ENCODE measurements around the gene MYO18B. TPM values are rescaled to one million over a fixed set of nuclear protein-coding genes. Genes with fewer than 3 reads are reported as not detected.

The MYO18B gene
- total RNA-seq, 2 experiments from 2014 or later: 1.2 TPM

- POLR2A ChIA-PET: no interaction called here
- Mint-ChIP-seq H3K27ac (no peak overlapping the region), H3K9me3 (ENCODE audit: insufficient read depth) (no peaks in the 10 kb centered on the region), H3K4me1 (ENCODE audit: low read depth) (peaks cover under 1% of the 10 kb centered on the region), H3K36me3 (ENCODE audit: low read depth) (no peaks in the 10 kb centered on the region), H3K27me3 (ENCODE audit: low read depth) (peaks cover 7% of the 10 kb centered on the region), H3K4me3 (no peak overlapping the region)
- no peak for DNase-seq
- ATAC-seq: no peak
- CTCF ChIA-PET: interaction anchor here (0.6 to 1.7 kb wide), 2 partner anchors 237 to 551 kb away, joined by 3 to 4 read pairs; no protein-coding TSS in a partner anchor
These were observed 38.7 kb downstream of the MYO18B start for GRCh38 chr22:25780673-25781072.

- Mint-ChIP-seq H3K36me3 (ENCODE audit: low read depth) (no peaks in the 10 kb centered on the region), H3K9me3 (ENCODE audit: insufficient read depth) (no peaks in the 10 kb centered on the region), H3K4me1 (ENCODE audit: low read depth) (no peaks in the 10 kb centered on the region), H3K27ac (no peak overlapping the region), H3K4me3 (no peak overlapping the region), H3K27me3 (ENCODE audit: low read depth) (peaks cover 4% of the 10 kb centered on the region)
- no peak for DNase-seq
- ChIA-PET POLR2A (interaction anchor here (0.7 kb wide), 1 partner anchor 702 kb away, joined by 3 read pairs; the partner anchor contains the start of genes HPS4 and SRRD), CTCF (interaction anchor here (1.1 to 2.1 kb wide), 3 partner anchors 9 to 238 kb away, joined by 3 to 10 read pairs (median 4); no protein-coding TSS in a partner anchor)
- ATAC-seq: no peak
These were observed 39.8 kb downstream of the MYO18B start for GRCh38 chr22:25781801-25782200.

GRCh38 chr22:25782831-25783230 is 40.8 kb downstream of the MYO18B start:
- CTCF ChIA-PET: interaction anchor here (2.1 kb wide), 1 partner anchor 10 kb away, joined by 10 read pairs; no protein-coding TSS in a partner anchor
- H3K4me3 Mint-ChIP-seq: no peak overlapping the region
- no peak overlapping the region for H3K27ac Mint-ChIP-seq
- no peaks in the 10 kb centered on the region for H3K9me3 Mint-ChIP-seq (ENCODE audit: insufficient read depth)
- ATAC-seq (no peak), DNase-seq (no peak)
- H3K27me3 Mint-ChIP-seq (ENCODE audit: low read depth): peaks cover 11% of the 10 kb centered on the region
- H3K4me1 Mint-ChIP-seq (ENCODE audit: low read depth): no peaks in the 10 kb centered on the region
- no peaks in the 10 kb centered on the region for H3K36me3 Mint-ChIP-seq (ENCODE audit: low read depth)
- POLR2A ChIA-PET: no interaction called here

- CTCF ChIA-PET: no interaction called here
- ATAC-seq: no peak
- no peaks in the 10 kb centered on the region for H3K4me1 Mint-ChIP-seq (ENCODE audit: low read depth)
- POLR2A ChIA-PET: no interaction called here
- H3K27me3 Mint-ChIP-seq (ENCODE audit: low read depth): peaks cover 20% of the 10 kb centered on the region
- H3K9me3 Mint-ChIP-seq (ENCODE audit: insufficient read depth): no peaks in the 10 kb centered on the region
- H3K36me3 Mint-ChIP-seq (ENCODE audit: low read depth): no peaks in the 10 kb centered on the region
- no peak overlapping the region for H3K27ac Mint-ChIP-seq
- no peak overlapping the region for H3K4me3 Mint-ChIP-seq
- no peak for DNase-seq
These were observed 41.9 kb downstream of the MYO18B start for GRCh38 chr22:25783856-25784255.

- Mint-ChIP-seq H3K4me3 (no peak overlapping the region), H3K36me3 (ENCODE audit: low read depth) (no peaks in the 10 kb centered on the region), H3K27me3 (ENCODE audit: low read depth) (peaks cover 20% of the 10 kb centered on the region), H3K9me3 (ENCODE audit: insufficient read depth) (no peaks in the 10 kb centered on the region), H3K27ac (no peak overlapping the region), H3K4me1 (ENCODE audit: low read depth) (no peaks in the 10 kb centered on the region)
- ATAC-seq: no peak
- POLR2A ChIA-PET: no interaction called here
- no peak for DNase-seq
- CTCF ChIA-PET: no interaction called here
These were observed 44.2 kb downstream of the MYO18B start for GRCh38 chr22:25786165-25786564.

GRCh38 chr22:25791556-25791955 is 49.6 kb downstream of the MYO18B start:
- Mint-ChIP-seq H3K4me3 (no peak overlapping the region), H3K36me3 (ENCODE audit: low read depth) (no peaks in the 10 kb centered on the region), H3K4me1 (ENCODE audit: low read depth) (no peaks in the 10 kb centered on the region), H3K27ac (no peak overlapping the region), H3K9me3 (ENCODE audit: insufficient read depth) (no peaks in the 10 kb centered on the region), H3K27me3 (ENCODE audit: low read depth) (peaks cover 16% of the 10 kb centered on the region)
- ATAC-seq (no peak), DNase-seq (no peak)
- ChIA-PET CTCF (interaction anchor here (0.9 to 2.0 kb wide), 3 partner anchors 13 to 734 kb away, joined by 3 to 9 read pairs (median 3); no protein-coding TSS in a partner anchor), POLR2A (no interaction called here)

GRCh38 chr22:25795478-25795877 is 53.5 kb downstream of the MYO18B start:
- H3K36me3 Mint-ChIP-seq (ENCODE audit: low read depth): no peaks in the 10 kb centered on the region
- POLR2A ChIA-PET: no interaction called here
- ATAC-seq: no peak
- peaks cover 3% of the 10 kb centered on the region for H3K27me3 Mint-ChIP-seq (ENCODE audit: low read depth)
- DNase-seq: no peak
- no peak overlapping the region for H3K27ac Mint-ChIP-seq
- no peak overlapping the region for H3K4me3 Mint-ChIP-seq
- CTCF ChIA-PET: no interaction called here
- no peaks in the 10 kb centered on the region for H3K4me1 Mint-ChIP-seq (ENCODE audit: low read depth)
- no peaks in the 10 kb centered on the region for H3K9me3 Mint-ChIP-seq (ENCODE audit: insufficient read depth)

GRCh38 chr22:25797498-25798290 is 55.7 kb downstream of the MYO18B start:
- Mint-ChIP-seq H3K4me3 (no peak overlapping the region), H3K27me3 (ENCODE audit: low read depth) (peaks cover 3% of the 10 kb centered on the region), H3K9me3 (ENCODE audit: insufficient read depth) (no peaks in the 10 kb centered on the region), H3K36me3 (ENCODE audit: low read depth) (no peaks in the 10 kb centered on the region), H3K4me1 (ENCODE audit: low read depth) (no peaks in the 10 kb centered on the region), H3K27ac (no peak overlapping the region)
- CTCF ChIA-PET: no interaction called here
- no peak for ATAC-seq
- POLR2A ChIA-PET: no interaction called here
- no peak for DNase-seq

GRCh38 chr22:25800766-25801165 is 58.8 kb downstream of the MYO18B start:
- ChIA-PET POLR2A (no interaction called here), CTCF (no interaction called here)
- ATAC-seq: no peak
- no peak for DNase-seq
- no peak overlapping the region for H3K27ac Mint-ChIP-seq
- no peaks in the 10 kb centered on the region for H3K9me3 Mint-ChIP-seq (ENCODE audit: insufficient read depth)
- no peak overlapping the region for H3K4me3 Mint-ChIP-seq
- no peaks in the 10 kb centered on the region for H3K4me1 Mint-ChIP-seq (ENCODE audit: low read depth)
- H3K36me3 Mint-ChIP-seq (ENCODE audit: low read depth): no peaks in the 10 kb centered on the region
- H3K27me3 Mint-ChIP-seq (ENCODE audit: low read depth): peaks cover 3% of the 10 kb centered on the region

GRCh38 chr22:25802018-25802417 is 60.0 kb downstream of the MYO18B start:
- Mint-ChIP-seq H3K9me3 (ENCODE audit: insufficient read depth) (no peaks in the 10 kb centered on the region), H3K4me3 (no peak overlapping the region), H3K27ac (no peak overlapping the region), H3K27me3 (ENCODE audit: low read depth) (peaks cover 3% of the 10 kb centered on the region), H3K4me1 (ENCODE audit: low read depth) (no peaks in the 10 kb centered on the region), H3K36me3 (ENCODE audit: low read depth) (no peaks in the 10 kb centered on the region)
- ChIA-PET CTCF (interaction anchor here (1.1 kb wide), 1 partner anchor 29 kb away, joined by 4 read pairs; no protein-coding TSS in a partner anchor), POLR2A (no interaction called here)
- no peak for ATAC-seq
- DNase-seq: no peak

GRCh38 chr22:25804676-25805075 is 62.7 kb downstream of the MYO18B start:
- Mint-ChIP-seq H3K36me3 (ENCODE audit: low read depth) (no peaks in the 10 kb centered on the region), H3K27me3 (ENCODE audit: low read depth) (no peaks in the 10 kb centered on the region), H3K9me3 (ENCODE audit: insufficient read depth) (no peaks in the 10 kb centered on the region), H3K4me1 (ENCODE audit: low read depth) (no peaks in the 10 kb centered on the region), H3K4me3 (no peak overlapping the region), H3K27ac (no peak overlapping the region)
- ATAC-seq (no peak), DNase-seq (no peak)
- CTCF ChIA-PET: no interaction called here
- POLR2A ChIA-PET: interaction anchor here (0.6 kb wide), 1 partner anchor 537 kb away, joined by 3 read pairs; no protein-coding TSS in a partner anchor

- Mint-ChIP-seq H3K27ac (no peak overlapping the region), H3K36me3 (ENCODE audit: low read depth) (no peaks in the 10 kb centered on the region), H3K4me3 (no peak overlapping the region), H3K4me1 (ENCODE audit: low read depth) (no peaks in the 10 kb centered on the region), H3K27me3 (ENCODE audit: low read depth) (no peaks in the 10 kb centered on the region), H3K9me3 (ENCODE audit: insufficient read depth) (no peaks in the 10 kb centered on the region)
- POLR2A ChIA-PET: no interaction called here
- ATAC-seq (no peak), DNase-seq (no peak)
- CTCF ChIA-PET: no interaction called here
These were observed 64.6 kb downstream of the MYO18B start for GRCh38 chr22:25806579-25806978.
